ENCODE measurements around the gene FKBP9.
"Not testable (repeated sequence)": the region's sequence is repeated elsewhere in the genome, so short reads cannot be mapped to it uniquely, and the experiment has no call there.

FKBP9 gene

GRCh38 chr7:32958046-32959025 lies 1.1 kb downstream of the FKBP9 start:
- DNase-seq: no peak

- DNase-seq: not testable (repeated sequence)
Observed at GRCh38 chr7:32963880-32964301, 6.7 kb downstream of the FKBP9 start.

- not testable (repeated sequence) for DNase-seq
Observed at GRCh38 chr7:32964461-32965159, 7.4 kb downstream of the FKBP9 start.

GRCh38 chr7:32966489-32967267 lies 9.4 kb downstream of the FKBP9 start:
- DNase-seq: not testable (repeated sequence)

- peak; percentile 62 for DNase-seq
Observed at GRCh38 chr7:32967268-32967582, 10.0 kb downstream of the FKBP9 start.

GRCh38 chr7:32971967-32972366 lies 14.7 kb downstream of the FKBP9 start:
- DNase-seq: not testable (repeated sequence)

- not testable (repeated sequence) for DNase-seq
Observed at GRCh38 chr7:32977159-32977558, 19.9 kb downstream of the FKBP9 start.

GRCh38 chr7:32979246-32979645 lies 22.0 kb downstream of the FKBP9 start:
- not testable (repeated sequence) for DNase-seq

GRCh38 chr7:32979902-32980301 lies 22.7 kb downstream of the FKBP9 start:
- DNase-seq: not testable (repeated sequence)

GRCh38 chr7:32988148-32988547 lies 30.9 kb downstream of the FKBP9 start:
- DNase-seq: not testable (repeated sequence)

- not testable (repeated sequence) for DNase-seq
Observed at GRCh38 chr7:32991068-32991585, 33.9 kb downstream of the FKBP9 start.

GRCh38 chr7:32991975-32992700 lies 34.9 kb downstream of the FKBP9 start:
- DNase-seq: not testable (repeated sequence)

- DNase-seq: not testable (repeated sequence)
Observed at GRCh38 chr7:32992750-32993149, 35.5 kb downstream of the FKBP9 start.

- DNase-seq: not testable (repeated sequence)
Observed at GRCh38 chr7:32997956-32998355, 40.7 kb downstream of the FKBP9 start.

- DNase-seq: not testable (repeated sequence)
Observed at GRCh38 chr7:32998361-32999171, 41.3 kb downstream of the FKBP9 start.

- not testable (repeated sequence) for DNase-seq
Observed at GRCh38 chr7:32999380-32999779, 42.1 kb downstream of the FKBP9 start.

- not testable (repeated sequence) for DNase-seq
Observed at GRCh38 chr7:33003111-33003510, 45.9 kb downstream of the FKBP9 start.

- not testable (repeated sequence) for DNase-seq
Observed at GRCh38 chr7:33004104-33004616, 46.9 kb downstream of the FKBP9 start.

GRCh38 chr7:33005193-33005592 lies 48.0 kb downstream of the FKBP9 start:
- DNase-seq: not testable (repeated sequence)

- DNase-seq: not testable (repeated sequence)
Observed at GRCh38 chr7:33005690-33006089, 48.5 kb downstream of the FKBP9 start.

- no peak for DNase-seq
Observed at GRCh38 chr7:33009734-33010133, 52.5 kb downstream of the FKBP9 start.

Data from suppressor macrophage treated with lipopolysaccharide for 4 hours (primary cell).